Stomach (tissue), 9 donors: ENCODE measurements around the gene RXRA. TPM values are rescaled to one million over a fixed set of nuclear protein-coding genes. Genes with fewer than 3 reads are reported as not detected.

Experiments
- DNase-seq, 2 donors: peaks; one replicate each; pipeline versions ENCODE4 v3.0.0 to v3.0.0-alpha.2; 2013 to 2019
- H3K27ac ChIP-seq, 5 donors: fragments of 200-600 bp in 4 of 5; sonication (generic) in 4 of 5; one replicate each; pipeline ENCODE4 v1.5.1; 2013 to 2019; ENCODE audit warnings: mild to moderate bottlenecking in 1 of 5, moderate library complexity in 1 of 5
- H3K27me3 ChIP-seq, 3 donors: fragments of 200-600 bp; sonication (generic); one replicate each; pipeline ENCODE4 v1.5.1; 2017 to 2019; ENCODE audit warnings: mixed run types in 1 of 3
- H3K36me3 ChIP-seq, 4 donors: fragments of 200-600 bp; sonication (generic); 1 replicate in 3 of 4; 2 replicates in 1 of 4; pipeline ENCODE4 v1.5.1; 2016 to 2019
- H3K4me1 ChIP-seq, 4 donors: fragments of 200-600 bp; sonication (generic); one replicate each; pipeline ENCODE4 v1.5.1; 2016 to 2019
- H3K4me3 ChIP-seq, 4 donors: fragments of 200-600 bp; sonication (generic) in 3 of 4; one replicate each; pipeline ENCODE4 v1.5.1; 2016 to 2019; ENCODE audit warnings: mild to moderate bottlenecking in 1 of 4
- H3K9me3 ChIP-seq, 4 donors: fragments of 200-600 bp; sonication (generic); one replicate each; pipeline ENCODE4 v1.5.1; 2016 to 2019
- EP300 ChIP-seq: sonication (generic); formaldehyde crosslinking; IDR thresholded peaks from one replicate; pipeline ENCODE4 v1.6.1; 2017; ENCODE audit warnings: antibody characterized with exemption
- POLR2A ChIP-seq, 4 donors: fragments of 450-650 bp; IDR thresholded peaks; one replicate each; pipeline ENCODE4 v1.6.1; 2016; ENCODE audit warnings: antibody characterized with exemption in 4 of 4, control low read depth in 2 of 4, mild to moderate bottlenecking in 1 of 4, moderate library complexity in 1 of 4
- POLR2AphosphoS5 ChIP-seq, 3 donors: sonication (generic); formaldehyde crosslinking; IDR thresholded peaks; one replicate each; pipeline ENCODE4 v1.6.1; 2016; ENCODE audit warnings: antibody characterized with exemption in 3 of 3
- WGBS, 5 donors: extraction: QIAGEN DNeasy Blood & Tissue Kit in 3 of 5; methylation state at CpG; one replicate each; pipeline versions ENCODE4 v1.1.5 to v1.1.7; 2013 to 2018; 5-methylcytosine and 5-hydroxymethylcytosine counted together
- intact Hi-C: fragments of 100-400 bp; cut with DNase I; formaldehyde crosslinking; loops from one replicate; pipeline ENCODE4 v1.15.1; 2023; ENCODE audit warnings: low total_unique reads
- polyA plus RNA-seq, 3 donors: library from polyadenylated mRNA; stranded (reverse); fragments of 200-250 nt; gene quantifications; one replicate each; pipeline ENCODE4 v1.2.3, GENCODE V29; 2013
- total RNA-seq, 5 donors: library from RNA; depleted of rRNA; stranded (reverse); fragments of >200 nt; gene quantifications; one replicate each; pipeline versions ENCODE4 v1.1.0 to v1.2.3, GENCODE V29; 2014 to 2016
- TF ChIP-seq, protein P1 (sequence below), 7 experiments: fragments of 450-650 bp in 4 of 7; fragments of 200-600 bp in 3 of 7; sonication (generic) in 3 of 7; IDR thresholded peaks; one replicate each; pipeline ENCODE4 v1.5.1; 2016 to 2019; ENCODE audit warnings: antibody characterized with exemption in 7 of 7, control low read depth in 2 of 7, mild to moderate bottlenecking in 1 of 7
- donor health status: healthy with polysubstance abuse.
- donor health status: Bipolar disorder and iron deficiency.
- donor health status: healthy.

The RXRA gene
- total and polyA plus RNA-seq, 8 donors = 14.0 to 68.4 (median 29.3) TPM

DNA sequence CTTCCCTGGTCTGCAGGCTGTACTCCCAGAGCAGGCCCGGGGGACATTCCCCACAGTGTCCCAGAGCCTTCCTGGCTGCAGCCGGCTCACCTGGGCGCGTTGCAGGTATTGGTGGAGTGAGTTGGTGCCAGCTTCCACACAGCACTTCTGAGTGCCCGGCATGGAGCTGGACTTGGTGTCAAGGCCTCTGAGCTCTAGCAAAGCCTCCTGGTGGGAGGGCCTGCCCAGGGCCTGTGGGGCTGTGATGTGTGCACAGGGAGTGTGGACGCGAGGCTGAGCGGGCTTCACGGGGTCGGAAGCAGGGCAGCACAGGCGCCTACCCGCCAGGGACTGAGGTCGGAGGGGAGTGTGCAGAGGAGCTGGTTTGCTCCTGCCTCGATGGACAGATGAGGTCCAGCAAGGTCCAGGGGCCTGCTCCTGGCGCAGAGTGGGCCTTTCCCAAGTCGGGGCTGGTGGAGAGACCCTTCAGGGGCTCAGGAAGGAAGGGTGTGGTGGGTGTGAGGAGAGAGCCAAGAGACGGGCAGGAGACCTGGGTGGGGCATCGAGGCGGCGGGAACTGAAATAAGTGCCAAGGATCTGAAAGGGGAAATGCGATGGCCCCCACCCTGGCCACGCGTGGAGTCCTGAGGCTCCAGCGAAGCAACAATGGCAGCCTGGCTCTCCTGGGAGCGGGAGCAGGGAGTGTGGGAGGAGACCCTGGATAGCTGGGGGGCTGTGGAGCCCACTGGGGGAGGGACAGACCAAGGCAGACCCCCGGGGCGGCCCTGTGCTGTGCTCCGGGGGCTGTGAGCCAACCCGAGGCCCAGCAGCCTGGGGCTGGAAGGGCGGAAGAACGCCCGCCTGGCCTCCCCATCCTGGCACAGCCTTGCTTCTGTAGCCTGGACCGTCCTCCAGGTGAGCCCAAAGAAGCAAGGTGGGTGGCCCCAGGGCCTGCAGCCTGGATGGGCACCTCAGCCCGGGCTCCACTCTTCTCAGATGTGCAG, 78.4 kb downstream of the RXRA start:
- TF ChIP-seq, protein P1, sequence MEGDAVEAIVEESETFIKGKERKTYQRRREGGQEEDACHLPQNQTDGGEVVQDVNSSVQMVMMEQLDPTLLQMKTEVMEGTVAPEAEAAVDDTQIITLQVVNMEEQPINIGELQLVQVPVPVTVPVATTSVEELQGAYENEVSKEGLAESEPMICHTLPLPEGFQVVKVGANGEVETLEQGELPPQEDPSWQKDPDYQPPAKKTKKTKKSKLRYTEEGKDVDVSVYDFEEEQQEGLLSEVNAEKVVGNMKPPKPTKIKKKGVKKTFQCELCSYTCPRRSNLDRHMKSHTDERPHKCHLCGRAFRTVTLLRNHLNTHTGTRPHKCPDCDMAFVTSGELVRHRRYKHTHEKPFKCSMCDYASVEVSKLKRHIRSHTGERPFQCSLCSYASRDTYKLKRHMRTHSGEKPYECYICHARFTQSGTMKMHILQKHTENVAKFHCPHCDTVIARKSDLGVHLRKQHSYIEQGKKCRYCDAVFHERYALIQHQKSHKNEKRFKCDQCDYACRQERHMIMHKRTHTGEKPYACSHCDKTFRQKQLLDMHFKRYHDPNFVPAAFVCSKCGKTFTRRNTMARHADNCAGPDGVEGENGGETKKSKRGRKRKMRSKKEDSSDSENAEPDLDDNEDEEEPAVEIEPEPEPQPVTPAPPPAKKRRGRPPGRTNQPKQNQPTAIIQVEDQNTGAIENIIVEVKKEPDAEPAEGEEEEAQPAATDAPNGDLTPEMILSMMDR (IDR thresholded peaks at IDR 0.05) = no peak
- TF ChIP-seq POLR2A (IDR thresholded peaks at IDR 0.05) (no peak), POLR2AphosphoS5 (IDR thresholded peaks at IDR 0.05) (no peak), EP300 (no peak)
- intact Hi-C loops = no loop called here
- Histone ChIP-seq H3K27me3 (no peaks in the 10 kb centered on the region), H3K9me3 (no peaks in the 10 kb centered on the region), H3K27ac (peak overlapping the region in 4 of 5 donors; percentile 42 to 85 (median 74)), H3K4me3 (peak overlapping the region in 1 of 4 donors; percentile 3), H3K36me3 (peaks cover 12 to 37% (median 31%) of the 10 kb centered on the region in 4 donors), H3K4me1 (peaks cover 64 to 99% (median 89%) of the 10 kb centered on the region in 4 donors)
- DNase-seq = no peak
- 70 to 80% (median 77%) methylated on average over 23 to 34 of the region's 34 CpGs for WGBS, 5 donors

DNA sequence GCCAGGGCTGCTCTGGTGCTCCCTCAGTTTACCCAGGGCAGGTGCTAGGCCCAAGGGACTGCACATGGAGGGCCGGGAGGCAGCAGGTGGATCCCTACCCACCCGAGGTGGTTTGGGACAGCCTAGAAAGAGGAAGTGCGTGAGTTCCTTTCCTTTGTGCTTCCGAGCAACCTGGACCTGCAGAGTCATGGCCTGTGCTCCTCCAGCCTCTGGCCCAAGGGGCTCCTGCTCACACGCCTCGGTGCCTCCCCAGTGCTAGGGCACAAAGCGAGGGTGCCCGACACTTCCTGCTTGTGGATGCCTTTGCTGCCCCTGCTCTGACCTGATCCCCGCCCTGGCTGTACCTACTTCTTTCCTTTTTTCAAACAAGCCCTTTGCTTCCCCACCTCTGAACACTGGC, 79.3 kb downstream of the RXRA start:
- intact Hi-C loops = no loop called here
- TF ChIP-seq POLR2A (IDR thresholded peaks at IDR 0.05) (no peak), POLR2AphosphoS5 (IDR thresholded peaks at IDR 0.05) (no peak), EP300 (no peak)
- TF ChIP-seq, protein P1 (IDR thresholded peaks at IDR 0.05) = no peak
- H3K9me3 ChIP-seq = no peaks in the 10 kb centered on the region
- no peak for DNase-seq
- no peaks in the 10 kb centered on the region for H3K27me3 ChIP-seq
- H3K4me3 ChIP-seq = no peak overlapping the region
- WGBS, 5 donors = 59 to 80% (median 73%) methylated on average over 9 of the region's 9 CpGs
- peak overlapping the region in 4 of 5 donors; percentile 42 to 85 (median 74) for H3K27ac ChIP-seq
- peaks cover 17 to 44% (median 35%) of the 10 kb centered on the region in 4 donors for H3K36me3 ChIP-seq
- H3K4me1 ChIP-seq = peaks cover 72 to 99% (median 91%) of the 10 kb centered on the region in 4 donors

DNA sequence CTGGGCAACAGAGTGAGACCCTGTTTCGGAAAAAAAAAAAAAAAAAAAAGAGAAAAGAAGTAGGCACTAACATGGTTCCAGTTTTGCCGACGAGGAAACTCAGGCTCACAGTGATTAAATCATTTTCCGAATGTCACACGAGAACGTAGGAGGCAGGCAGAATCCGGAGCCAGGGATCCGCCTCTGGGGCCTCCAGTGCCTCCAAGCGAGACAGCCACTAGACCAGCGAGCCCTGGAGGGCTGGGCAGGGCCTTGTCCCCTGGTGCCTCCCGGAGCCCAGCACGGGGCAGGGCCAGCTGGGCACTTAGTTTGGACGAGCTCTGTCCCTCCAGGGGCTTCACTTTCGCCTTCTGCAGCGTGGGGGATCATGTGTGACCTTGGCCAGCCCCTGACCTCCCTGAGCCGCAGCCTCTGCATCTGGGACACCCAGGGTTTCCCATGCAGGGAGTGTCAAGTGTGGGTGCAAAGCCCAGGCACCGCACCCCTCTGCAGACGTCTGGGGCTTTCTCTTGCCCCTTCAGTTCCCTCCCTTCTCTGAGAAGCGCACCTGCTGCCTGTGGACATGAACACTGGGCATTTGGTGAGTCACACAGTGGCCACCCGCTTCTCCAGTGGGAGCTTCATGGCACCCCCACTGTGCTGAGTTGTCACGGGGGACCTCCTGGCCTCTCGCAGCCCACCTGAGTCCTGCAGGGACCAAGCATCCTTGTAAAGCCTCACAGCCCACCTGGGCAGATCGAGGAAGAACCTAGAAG, 80.3 kb downstream of the RXRA start:
- peak overlapping the region; percentile 13 to 31 (median 28) for H3K4me3 ChIP-seq
- H3K27ac ChIP-seq = peak overlapping the region; percentile 44 to 85 (median 74)
- DNase-seq = no peak
- intact Hi-C loops = no loop called here
- no peaks in the 10 kb centered on the region for H3K9me3 ChIP-seq
- peaks cover 83 to 100% (median 98%) of the 10 kb centered on the region in 4 donors for H3K4me1 ChIP-seq
- no peaks in the 10 kb centered on the region for H3K27me3 ChIP-seq
- H3K36me3 ChIP-seq = peaks cover 17 to 43% (median 36%) of the 10 kb centered on the region in 4 donors
- 65 to 75% (median 72%) methylated on average over 22 to 23 of the region's 23 CpGs for WGBS, 5 donors
- TF ChIP-seq, protein P1 (IDR thresholded peaks at IDR 0.05) = no peak
- no peak for TF ChIP-seq POLR2A (IDR thresholded peaks at IDR 0.05)
- no peak for TF ChIP-seq POLR2AphosphoS5 (IDR thresholded peaks at IDR 0.05)
- no peak for TF ChIP-seq EP300

DNA sequence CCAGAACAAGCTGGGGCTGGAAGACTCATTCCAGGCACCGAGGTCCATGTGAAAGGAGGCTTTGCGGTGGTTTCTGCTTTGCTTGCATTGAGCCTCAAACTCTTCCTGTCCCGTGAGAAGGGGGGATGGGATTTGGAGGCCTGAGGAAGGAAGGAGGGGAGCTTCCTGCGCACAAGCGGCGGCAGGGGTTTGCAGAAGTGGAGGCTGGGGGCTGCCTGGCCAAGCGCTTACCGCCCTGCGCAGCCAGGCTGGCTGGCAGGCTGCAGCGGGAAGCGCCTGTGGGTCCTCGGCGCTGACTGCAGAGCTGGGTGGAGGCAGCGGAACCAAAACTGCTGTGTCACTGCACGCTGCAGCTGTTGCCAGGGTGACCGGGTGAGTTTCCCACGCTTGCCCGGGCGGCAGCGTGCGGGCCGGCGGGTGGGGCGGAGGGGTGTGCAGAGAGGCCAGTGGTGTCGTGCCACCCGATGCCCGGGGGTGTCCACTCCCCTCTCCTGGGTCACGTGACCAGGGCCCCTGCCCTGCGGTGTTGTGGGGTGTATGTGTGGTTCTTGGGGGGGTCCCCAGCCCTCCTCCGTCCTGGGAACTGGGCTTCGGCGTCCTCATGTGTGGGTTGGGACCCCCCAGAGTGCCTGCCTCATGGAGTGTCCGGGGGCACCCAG, 81.0 kb downstream of the RXRA start:
- Histone ChIP-seq H3K36me3 (peaks cover 17 to 36% (median 32%) of the 10 kb centered on the region in 4 donors), H3K4me1 (peaks cover 90 to 100% (median 99%) of the 10 kb centered on the region in 4 donors)

More for the DNA sequence above, 81.0 kb downstream of the RXRA start:
- Histone ChIP-seq H3K27me3 (no peaks in the 10 kb centered on the region), H3K4me3 (peak overlapping the region; percentile 13 to 31 (median 28)), H3K9me3 (no peaks in the 10 kb centered on the region), H3K27ac (peak overlapping the region; percentile 44 to 85 (median 74))
- 7 to 16% (median 10%) methylated on average over 16 to 33 of the region's 33 CpGs for WGBS, 5 donors
- peak; percentile 91 to 96 for DNase-seq
- intact Hi-C loops = no loop called here
- TF ChIP-seq POLR2A (IDR thresholded peaks at IDR 0.05) = no peak
- TF ChIP-seq POLR2AphosphoS5 (IDR thresholded peaks at IDR 0.05) = peak; percentile 60 to 86 (median 70)
